GM12891 (cell line): ENCODE measurements around the gene RNF130.

Experiments
- DNase-seq: peaks from one replicate; pipeline ENCODE4 v3.0.0; 2011; ENCODE audit warnings: low spot score; ENCODE audit not compliant: insufficient read length
- FAIRE-seq: peaks from 2 replicates; lab custom pipeline; 2011; peaks lifted over from hg19 to GRCh38; lab: Jason Lieb, UNC
- PAX5 ChIP-seq: IDR thresholded peaks from 2 replicates; pipeline ENCODE4 v1.6.1; 2011; ENCODE audit warnings: low read length, moderate library complexity, mild to moderate bottlenecking; ENCODE audit not compliant: insufficient read depth, severe bottlenecking
- POLR2A ChIP-seq: IDR thresholded peaks from 2 replicates; pipeline ENCODE4 v1.6.1; 2011; ENCODE audit warnings: low read depth, low read length, control low read depth
- POLR2AphosphoS5 ChIP-seq: IDR thresholded peaks from 2 replicates; pipeline ENCODE4 v1.6.1; 2011; ENCODE audit warnings: low read depth, low read length, control low read depth
- POU2F2 ChIP-seq: IDR thresholded peaks from 2 replicates; pipeline ENCODE4 v1.6.1; 2011; ENCODE audit warnings: low read depth, mild to moderate bottlenecking, control low read depth, low read length, moderate library complexity
- SPI1 ChIP-seq: IDR thresholded peaks from 2 replicates; pipeline ENCODE4 v1.6.1; 2011; ENCODE audit warnings: low read depth, low read length, control low read depth
- TAF1 ChIP-seq: IDR thresholded peaks from 2 replicates; pipeline ENCODE4 v1.6.1; 2011; ENCODE audit warnings: low read depth, low read length, control low read depth

Gene RNF130

DNA sequence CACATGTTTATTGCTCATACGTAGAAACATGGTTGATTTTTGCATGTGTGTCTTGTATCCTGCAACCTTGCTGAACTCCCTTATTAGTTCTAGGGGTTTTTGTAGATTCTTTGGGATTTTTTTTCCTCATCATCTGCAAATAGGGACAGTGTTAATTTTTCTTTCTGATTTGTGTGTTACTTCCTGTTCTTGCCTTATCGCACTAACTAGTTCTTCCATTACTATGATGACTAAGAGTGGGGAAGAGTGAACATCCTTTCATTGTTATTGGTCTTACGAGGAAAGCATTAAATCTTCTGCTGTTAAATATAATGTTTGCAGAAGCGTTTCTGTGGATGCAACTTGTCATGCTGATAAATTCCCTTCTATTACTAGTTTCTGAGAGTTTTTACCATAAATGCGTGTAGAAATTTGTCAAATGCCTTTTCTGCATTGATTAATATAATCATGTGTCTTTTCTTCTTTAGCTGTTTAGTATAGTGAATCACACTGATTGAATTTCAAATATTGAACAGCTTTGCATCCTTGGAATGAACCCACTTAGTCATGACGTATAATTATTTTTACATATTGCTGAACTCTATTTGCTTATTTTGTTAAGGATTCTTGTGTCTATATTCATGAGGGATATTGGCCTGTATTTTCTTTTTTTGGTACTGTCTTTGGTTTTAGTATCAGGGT is 32.1 kb upstream of the RNF130 start:
- TF ChIP-seq POLR2A: no peak
- no peak for TF ChIP-seq SPI1
- no peak for TF ChIP-seq POU2F2
- TF ChIP-seq PAX5: no peak
- TF ChIP-seq TAF1: no peak
- TF ChIP-seq POLR2AphosphoS5: no peak
- FAIRE-seq (no peak), DNase-seq (no peak)

- DNase-seq (no peak), FAIRE-seq (no peak)
- no peak for TF ChIP-seq POLR2AphosphoS5
- TF ChIP-seq TAF1: no peak
- no peak for TF ChIP-seq POU2F2
- no peak for TF ChIP-seq POLR2A
- TF ChIP-seq SPI1: no peak
- TF ChIP-seq PAX5: no peak
These were observed 31.1 kb upstream of the RNF130 start for GRCh38 chr5:180102636-180103035.

DNA sequence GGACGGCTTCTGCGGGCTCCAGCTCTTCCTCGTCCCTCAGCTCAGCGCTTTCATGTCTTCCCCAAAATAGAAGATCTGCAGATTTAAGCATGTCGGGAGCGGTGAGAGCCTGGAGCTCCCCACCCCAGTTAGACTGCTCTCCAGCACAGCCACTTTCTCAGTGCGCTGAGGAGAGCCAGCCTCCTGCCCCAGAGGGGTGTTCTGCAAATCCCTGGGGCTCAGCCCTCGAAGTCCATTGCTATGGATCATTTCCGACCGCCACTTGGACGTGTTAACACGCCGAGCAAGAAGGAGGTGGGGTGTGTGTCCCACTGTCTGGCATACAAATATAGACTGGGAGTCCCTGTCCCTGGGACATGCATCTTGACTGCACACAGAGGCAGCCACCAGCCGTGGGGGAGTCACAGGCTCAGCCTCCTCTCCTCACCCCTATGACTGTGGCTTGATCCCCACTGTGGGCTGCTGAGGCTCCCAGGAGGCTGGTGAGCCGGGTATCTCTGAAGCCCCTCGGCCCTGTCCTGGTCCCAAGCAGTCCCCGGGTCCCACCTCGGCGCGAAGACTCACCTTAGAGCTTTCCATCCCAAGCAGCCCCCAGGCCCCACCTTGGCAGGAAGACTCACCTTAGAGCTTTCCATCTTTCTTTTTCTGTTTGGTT is 30.0 kb upstream of the RNF130 start:
- TF ChIP-seq POU2F2 (no peak), TAF1 (no peak), SPI1 (no peak), PAX5 (no peak), POLR2AphosphoS5 (no peak), POLR2A (no peak)
- DNase-seq (no peak), FAIRE-seq (no peak)

DNA sequence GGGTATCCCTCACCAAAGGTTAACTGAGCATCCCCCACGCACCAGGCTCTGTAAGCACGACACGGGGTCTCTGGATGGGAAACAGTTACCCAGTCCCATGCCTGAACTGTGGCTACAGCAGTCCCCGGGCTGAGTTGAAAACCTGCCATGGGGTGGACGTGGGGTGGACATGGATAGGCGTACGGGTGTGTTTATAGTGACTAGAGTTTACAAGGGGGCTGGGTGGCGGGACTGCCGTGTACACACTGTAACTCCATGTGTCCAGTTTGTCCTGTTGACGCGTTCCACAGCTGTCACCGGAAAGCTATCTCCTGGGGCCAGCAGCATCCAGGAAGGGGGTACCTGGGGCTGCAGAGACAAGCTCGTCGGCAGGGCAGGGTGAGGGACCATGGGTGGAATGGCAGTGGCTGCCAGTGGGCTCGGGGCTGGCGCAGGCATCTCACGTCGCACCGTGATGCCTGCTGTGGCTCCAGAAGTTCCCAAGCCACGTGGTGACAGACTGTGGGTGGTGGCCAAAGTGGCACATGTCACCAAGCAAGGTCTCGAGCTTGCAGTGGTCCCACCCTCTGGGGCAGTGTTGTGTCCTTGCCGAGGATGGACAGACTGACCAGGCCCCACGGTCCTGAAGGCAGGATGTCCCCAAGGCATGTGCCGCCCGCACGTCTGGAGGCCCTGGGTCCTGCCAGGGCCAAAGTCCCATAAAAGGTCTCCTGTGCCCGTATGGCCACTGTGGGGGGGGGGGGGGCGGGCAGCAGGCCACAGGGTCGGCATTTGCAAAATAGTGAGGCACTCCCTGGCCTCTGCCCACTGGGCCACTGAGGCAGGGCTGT is 29.3 kb upstream of the RNF130 start:
- no peak for DNase-seq
- no peak for FAIRE-seq
- TF ChIP-seq POLR2A: no peak

GRCh38 chr5:180099733-180100611 is 28.4 kb upstream of the RNF130 start:
- DNase-seq (no peak), FAIRE-seq (no peak)
- TF ChIP-seq POU2F2 (no peak), PAX5 (no peak)

DNA sequence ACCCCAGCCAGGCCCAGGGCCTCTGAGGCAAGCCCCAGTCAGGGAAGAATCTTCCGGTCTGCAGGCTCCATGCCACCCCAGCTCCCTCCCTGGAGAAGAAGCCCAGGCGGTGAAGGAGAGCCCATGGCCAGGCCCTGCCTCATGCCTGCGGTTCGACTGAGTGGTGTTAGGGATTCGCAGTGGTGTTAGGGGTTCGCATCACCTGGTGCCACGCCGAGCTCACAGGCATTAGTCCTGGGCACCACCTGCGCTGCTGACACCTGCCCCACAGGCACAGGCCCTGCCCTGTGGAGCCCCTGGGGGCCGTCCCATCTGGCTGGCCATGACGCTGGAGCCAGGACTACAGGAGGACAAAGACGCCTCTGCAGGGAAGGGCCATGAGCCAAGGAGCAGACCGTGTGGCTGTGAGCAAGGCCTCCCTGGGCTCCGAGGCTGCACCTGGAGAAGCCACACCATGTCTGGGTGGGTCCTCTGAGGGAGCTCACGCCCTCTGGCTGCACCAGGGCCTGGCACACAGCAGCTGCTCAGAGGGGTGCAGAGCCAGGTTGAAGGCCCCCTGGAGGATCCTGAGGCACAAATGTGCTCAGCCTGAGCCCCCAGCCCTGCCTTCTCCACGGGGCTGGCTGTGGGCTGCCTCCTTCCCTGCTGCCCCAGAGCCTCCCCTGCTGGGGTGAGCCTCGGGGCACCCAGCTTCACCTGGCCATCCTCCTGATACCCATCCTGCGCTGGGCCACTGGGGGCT is 27.6 kb upstream of the RNF130 start:
- TF ChIP-seq POU2F2 (no peak), SPI1 (no peak), POLR2AphosphoS5 (no peak), POLR2A (no peak), PAX5 (no peak), TAF1 (no peak)
- DNase-seq: no peak
- no peak for FAIRE-seq

GRCh38 chr5:180098526-180098925 is 27.0 kb upstream of the RNF130 start:
- DNase-seq (no peak), FAIRE-seq (no peak)
- no peak for TF ChIP-seq POU2F2
- no peak for TF ChIP-seq TAF1
- TF ChIP-seq POLR2A: no peak
- no peak for TF ChIP-seq POLR2AphosphoS5
- TF ChIP-seq SPI1: no peak
- TF ChIP-seq PAX5: no peak

DNA sequence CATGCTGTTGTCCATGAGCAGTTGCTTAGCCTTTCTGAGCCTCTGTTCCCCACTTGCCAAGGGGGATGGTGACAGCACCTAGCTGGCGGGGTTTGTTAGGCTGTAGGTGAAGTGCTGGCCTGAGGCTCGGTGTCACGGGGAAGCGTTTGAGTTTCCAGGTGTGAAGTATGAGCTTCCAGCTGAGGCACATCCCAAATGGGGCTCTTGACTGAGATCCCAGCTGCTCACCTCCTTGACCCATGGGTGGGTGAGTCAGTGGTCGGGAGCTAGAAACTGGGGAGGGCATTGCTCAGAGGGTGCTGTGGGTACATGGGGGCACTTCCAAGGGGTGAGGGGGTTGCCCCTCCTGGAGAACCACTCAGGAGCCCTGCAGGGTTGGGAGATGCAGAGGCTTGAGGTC is 26.4 kb upstream of the RNF130 start:
- TF ChIP-seq TAF1 (no peak), POLR2A (no peak), POU2F2 (no peak), POLR2AphosphoS5 (no peak), PAX5 (no peak), SPI1 (no peak)
- no peak for DNase-seq
- FAIRE-seq: no peak
